Right cardiac atrium (tissue), 5 donors: ENCODE data around the gene ZNF385D. TPM values are rescaled to one million over a fixed set of nuclear protein-coding genes. Genes with fewer than 3 reads are reported as not detected.

Source experiments
- ATAC-seq, 2 donors: fragments of 200-7000 bp; cut with Tn5 transposase; one replicate each; pipeline versions ENCODE4 v1.8.0 to v1.9.1; 2020; ENCODE audit warnings: moderate library complexity in 2 of 2, mild to moderate bottlenecking in 1 of 2
- DNase-seq, 3 donors: peaks; one replicate each; pipeline ENCODE4 v3.0.0-alpha.2; 2020
- H3K27ac ChIP-seq: one replicate; pipeline ENCODE4 v1.5.1; 2013; ENCODE audit warnings: mild to moderate bottlenecking, low read length, control low read depth, moderate library complexity
- H3K27me3 ChIP-seq: one replicate; pipeline ENCODE4 v1.6.1; 2013; ENCODE audit not compliant: control insufficient read depth, insufficient read depth
- H3K4me1 ChIP-seq: one replicate; pipeline ENCODE4 v1.6.1; 2013; ENCODE audit warnings: low read length; ENCODE audit not compliant: control insufficient read depth, insufficient read depth
- H3K4me3 ChIP-seq: one replicate; pipeline ENCODE4 v1.5.1; 2013; ENCODE audit warnings: low read length, control low read depth
- H3K9me3 ChIP-seq: one replicate; pipeline ENCODE4 v1.6.1; 2013; ENCODE audit warnings: low read length; ENCODE audit not compliant: control insufficient read depth
- WGBS: extraction: QIAGEN DNeasy Blood & Tissue Kit; methylation state at CpG from one replicate; pipeline ENCODE4 v1.1.7; 2013; 5-methylcytosine and 5-hydroxymethylcytosine counted together
- intact Hi-C, 4 donors: fragments of 100-400 bp; cut with DNase I; formaldehyde crosslinking; loops; one replicate each; pipeline versions ENCODE4 v1.11.0 to v1.14.0; 2022 to 2023
- polyA plus RNA-seq: library from polyadenylated mRNA; stranded (reverse); fragments of 200-250 nt; gene quantifications from one replicate; pipeline ENCODE4 v1.2.3, GENCODE V29; 2013
- total RNA-seq, 4 donors: library from RNA; stranded (reverse); fragmentation: NEBNext Ultra II Directional; extraction: Animal tissue kit (Norgen Biotek cat#: 25700); gene quantifications; one replicate each; pipeline ENCODE4 v1.2.1, GENCODE V29; 2021
- donor health status: healthy with polysubstance abuse.
- donor health status: DM: no; HTN: yes; CAD: no.
- donor health status: DM: no; HTN: no; CAD: no.
- donor health status: DM: no; HTN: yes; CAD: no; lungs with severe emphysema.
- donor health status: DM: yes; HTN: yes; CAD: no.

The ZNF385D gene
- total and polyA plus RNA-seq, 5 donors: 0.86 to 1.8 (median 1.5) TPM

DNA sequence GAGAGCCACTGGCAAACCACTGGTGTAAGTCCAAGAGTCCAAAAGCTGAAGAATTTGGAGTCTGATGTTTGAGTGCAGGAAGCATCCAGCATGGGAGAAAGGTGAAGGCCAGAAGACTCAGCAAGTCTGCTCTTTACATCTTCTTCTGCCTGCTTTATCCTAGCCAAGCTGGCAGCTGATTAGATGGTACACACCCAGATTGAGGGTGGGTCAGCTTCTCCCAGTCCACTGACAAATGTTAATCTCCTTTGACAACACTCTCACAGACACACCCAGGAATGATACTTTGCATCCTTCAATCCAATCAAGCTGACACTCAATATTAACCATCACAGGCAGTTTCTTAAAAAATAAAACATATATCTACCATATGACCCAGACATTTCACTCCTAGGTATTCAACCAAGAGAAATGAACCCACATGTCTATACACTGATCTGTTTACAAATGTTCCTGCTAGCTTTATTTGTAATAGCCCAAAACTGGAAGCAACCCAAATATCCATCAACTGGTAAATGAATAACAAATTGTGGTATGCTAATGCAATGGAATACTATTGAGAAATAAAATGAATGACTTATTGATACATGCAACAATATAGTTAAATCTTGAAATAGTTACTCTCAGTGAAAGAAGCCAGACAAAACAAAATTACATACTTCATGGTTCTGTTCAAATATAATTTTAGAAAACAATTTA lies 373.8 kb downstream of the ZNF385D start:
- Histone ChIP-seq H3K4me1 (no peaks in the 10 kb centered on the region), H3K27ac (no peak overlapping the region), H3K4me3 (no peak overlapping the region), H3K27me3 (no peaks in the 10 kb centered on the region), H3K9me3 (no peaks in the 10 kb centered on the region)
- ATAC-seq: no peak
- intact Hi-C loops: no loop called here
- DNase-seq: no peak

- Histone ChIP-seq H3K4me3 (no peak overlapping the region), H3K9me3 (no peaks in the 10 kb centered on the region), H3K4me1 (no peaks in the 10 kb centered on the region), H3K27ac (no peak overlapping the region), H3K27me3 (no peaks in the 10 kb centered on the region)
- 54% methylated on average over 5 of the region's 5 CpGs for WGBS
- ATAC-seq (no peak), DNase-seq (no peak)
- intact Hi-C loops: no loop called here
Measured at GRCh38 chr3:21372316-21372715, 378.7 kb downstream of the ZNF385D start.
